Hematopoietic multipotent progenitor cell treated with erythropoietin and hydrocortisone succinate and interleukin-3 and kit ligand, for 6 days (in vitro differentiated cells): ENCODE data around the gene ADAMTSL4.
"Not testable (repeated sequence)": the region's sequence is repeated elsewhere in the genome, so short reads cannot be mapped to it uniquely, and the experiment has no call there.

Experiments
- DNase-seq: peaks from one replicate; pipeline ENCODE4 v3.0.0-alpha.2; 2015

ADAMTSL4 gene

DNA sequence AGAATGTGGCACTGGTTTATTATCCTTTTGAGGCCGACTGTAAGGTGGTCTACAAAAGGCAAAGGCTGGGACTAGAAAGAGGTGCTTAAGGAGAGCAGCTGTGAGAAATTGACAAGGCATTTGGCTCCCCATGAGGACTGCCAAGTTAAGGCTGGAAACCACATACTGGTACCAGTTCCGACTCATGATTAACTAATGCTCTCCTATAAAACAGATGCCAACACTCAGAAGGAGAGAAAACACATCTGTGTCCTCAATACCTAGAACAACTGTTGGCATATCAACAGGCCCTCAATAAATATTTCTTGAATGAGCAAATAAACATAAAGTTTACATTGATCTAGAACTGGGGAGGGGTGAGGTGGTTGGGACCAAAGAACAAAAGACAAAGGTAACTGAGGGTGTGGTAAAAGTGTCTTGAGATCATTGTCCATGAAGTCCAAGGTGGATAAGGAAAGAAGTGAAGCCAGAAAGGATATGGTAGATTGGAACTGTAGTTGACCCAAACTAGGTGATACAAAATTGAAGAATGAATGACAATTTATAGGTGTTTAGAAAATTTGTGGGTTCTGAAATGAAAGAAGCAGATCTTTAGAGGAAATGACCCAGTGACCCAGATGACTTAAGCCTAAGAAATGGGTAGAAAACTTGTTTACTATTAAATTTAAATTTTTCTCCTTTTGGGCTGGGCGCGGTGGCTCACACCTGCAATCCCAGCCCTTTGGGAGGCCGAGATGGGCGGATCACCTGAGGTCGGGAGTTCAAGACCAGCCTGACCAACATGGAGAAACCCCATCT, 47.1 kb downstream of the ADAMTSL4 start:
- no peak for DNase-seq

DNA sequence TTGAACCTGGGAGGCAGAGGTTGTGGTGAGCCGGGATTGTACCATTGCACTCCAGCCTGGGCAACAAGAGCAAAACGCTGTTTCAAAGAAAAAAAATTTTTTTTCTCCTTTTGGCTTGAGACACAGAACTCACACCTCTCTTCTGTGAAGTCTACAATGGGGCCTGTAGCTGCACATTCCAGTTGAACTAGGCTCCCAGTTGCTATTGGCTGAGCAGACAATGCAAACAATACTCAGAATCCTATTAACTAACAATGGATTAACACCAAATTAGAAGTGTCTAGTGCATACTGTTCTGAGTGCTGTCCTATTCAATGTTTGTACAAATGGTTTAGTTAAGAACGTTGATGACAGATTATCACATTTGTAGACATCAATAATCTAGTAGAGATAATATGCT, 47.8 kb downstream of the ADAMTSL4 start:
- no peak for DNase-seq

- DNase-seq, result not testable (repeated sequence)
These were observed 49.1 kb downstream of the ADAMTSL4 start for GRCh38 chr1:150598346-150598745.

GRCh38 chr1:150601540-150601939, 52.3 kb downstream of the ADAMTSL4 start:
- DNase-seq, result no peak

GRCh38 chr1:150602372-150602771, 53.2 kb downstream of the ADAMTSL4 start:
- DNase-seq, result not testable (repeated sequence)

- DNase-seq, result no peak
These were observed 54.5 kb downstream of the ADAMTSL4 start for GRCh38 chr1:150603711-150604110.

- DNase-seq, result no peak
These were observed 55.0 kb downstream of the ADAMTSL4 start for GRCh38 chr1:150604226-150604588.

DNA sequence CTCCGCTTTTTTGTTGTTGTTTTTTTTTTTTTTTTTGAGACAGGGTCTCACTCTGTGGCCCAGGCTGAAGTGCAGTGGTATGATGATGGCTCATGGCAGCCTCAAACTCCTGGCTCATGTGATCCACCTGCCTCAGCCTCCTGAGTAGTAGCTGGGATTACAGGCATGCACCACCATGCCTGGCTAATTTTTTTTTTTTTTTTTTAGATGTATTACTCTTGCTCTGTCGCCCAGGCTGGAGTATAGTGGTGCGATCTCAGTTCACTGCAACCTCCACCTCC, 56.2 kb downstream of the ADAMTSL4 start:
- not testable (repeated sequence) for DNase-seq

GRCh38 chr1:150606463-150607142, 57.4 kb downstream of the ADAMTSL4 start:
- DNase-seq, result no peak

GRCh38 chr1:150609732-150610131, 60.5 kb downstream of the ADAMTSL4 start:
- no peak for DNase-seq
